Superior temporal gyrus (tissue), 1 donor: ENCODE data around the gene G6PD.
"Not testable (repeated sequence)": the region's sequence is repeated elsewhere in the genome, so short reads cannot be mapped to it uniquely, and the experiment has no call there.

ENCODE experiments used
- DNase-seq: peaks from one replicate; pipeline ENCODE4 v3.0.0-alpha.2; 2016; ENCODE audit errors: extremely low spot score

The G6PD gene

DNA sequence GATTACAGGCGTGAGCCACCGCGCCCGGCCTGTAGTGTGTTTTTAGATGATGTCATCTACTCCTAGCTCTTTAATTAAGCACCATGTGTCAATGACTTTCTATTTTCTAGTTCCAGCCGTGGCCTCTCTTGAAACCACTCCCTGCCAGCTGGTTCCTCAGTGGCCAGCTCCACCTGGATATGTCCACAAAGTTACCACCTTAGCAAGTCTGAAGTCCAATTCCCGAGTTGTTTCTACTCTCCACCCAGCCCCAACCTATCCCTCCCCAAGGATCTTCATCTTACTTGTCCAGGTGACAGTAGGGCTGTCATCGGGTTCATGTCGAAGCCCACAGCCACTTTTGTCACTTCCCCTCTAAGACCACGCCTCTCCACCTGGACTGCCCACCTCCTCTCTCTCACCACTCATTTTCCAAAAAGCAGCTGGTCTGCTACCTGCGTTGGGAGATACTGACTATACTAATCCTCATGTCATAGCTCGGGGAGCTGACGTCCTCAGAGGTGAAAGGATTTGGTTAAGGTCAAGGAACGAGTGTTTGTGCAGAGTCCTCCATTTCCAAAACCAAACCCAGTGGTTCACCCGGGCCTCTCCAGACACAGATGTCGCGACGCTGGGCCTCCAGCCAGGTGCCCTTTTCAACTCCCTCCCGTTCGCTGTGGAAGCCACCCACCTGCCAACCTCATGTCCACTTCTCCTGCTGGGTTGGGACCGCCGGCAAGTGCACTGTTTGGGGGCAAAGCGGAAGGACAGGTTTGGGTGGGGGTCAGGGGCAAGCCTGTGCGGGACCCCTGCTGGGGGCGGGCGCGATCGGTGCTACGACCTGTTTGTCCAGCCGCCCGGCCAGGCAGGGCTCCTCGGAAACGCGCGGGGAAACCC is 31.3 kb downstream of the G6PD start:
- DNase-seq = no peak

GRCh38 chrX:154513716-154514115 is 32.9 kb downstream of the G6PD start:
- DNase-seq = no peak

DNA sequence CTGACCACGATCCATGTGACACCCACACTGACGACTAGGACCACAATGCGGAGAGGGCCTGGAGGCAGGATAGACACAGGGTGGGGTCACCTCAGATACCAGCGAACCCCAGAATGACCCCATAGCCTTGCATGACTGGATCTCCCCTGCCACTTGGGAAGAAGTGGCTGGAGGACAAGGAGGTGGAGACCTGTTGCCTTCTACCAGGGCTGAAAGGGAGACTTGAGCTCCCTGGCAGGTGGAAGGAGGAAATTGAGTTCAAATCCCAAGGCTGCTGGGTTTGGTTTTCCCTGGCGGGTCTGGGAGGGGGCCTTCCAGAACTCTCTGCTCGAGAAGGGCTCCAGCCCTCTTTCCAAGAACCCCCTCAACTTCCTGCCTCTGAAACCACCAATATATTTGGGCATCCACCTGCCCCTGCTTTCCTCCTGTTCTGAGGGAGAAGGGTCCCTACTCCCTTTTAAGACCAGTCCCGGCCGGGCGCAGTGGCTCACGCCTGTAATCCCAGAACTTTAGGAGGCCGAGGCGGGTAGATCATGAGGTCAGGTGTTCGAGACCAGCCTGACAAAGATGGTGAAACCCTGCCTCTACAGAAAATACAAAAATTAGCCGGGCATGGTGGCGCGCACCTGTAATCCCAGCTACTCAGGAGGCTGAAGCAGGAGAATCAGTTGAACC is 33.6 kb downstream of the G6PD start:
- no peak for DNase-seq

DNA sequence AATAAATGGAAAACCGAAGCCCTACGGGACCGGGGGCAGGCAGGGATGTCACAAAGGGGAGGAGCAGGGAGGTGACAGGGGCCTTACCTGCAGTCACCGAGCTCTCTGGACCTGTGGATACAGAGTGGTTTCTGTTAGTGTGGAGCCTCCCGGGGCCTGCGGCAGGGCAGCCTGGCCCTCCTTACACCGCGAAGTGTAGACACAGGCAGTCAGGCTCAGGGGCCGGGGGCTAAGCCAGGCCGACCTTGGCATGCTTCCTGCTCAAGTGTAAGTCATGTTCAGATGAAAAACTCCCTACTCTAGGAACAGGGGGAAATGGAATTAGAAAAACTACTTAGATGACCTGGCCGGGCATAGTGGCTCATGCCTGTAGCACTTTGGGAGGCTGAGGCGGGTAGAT is 34.9 kb downstream of the G6PD start:
- DNase-seq = no peak

DNA sequence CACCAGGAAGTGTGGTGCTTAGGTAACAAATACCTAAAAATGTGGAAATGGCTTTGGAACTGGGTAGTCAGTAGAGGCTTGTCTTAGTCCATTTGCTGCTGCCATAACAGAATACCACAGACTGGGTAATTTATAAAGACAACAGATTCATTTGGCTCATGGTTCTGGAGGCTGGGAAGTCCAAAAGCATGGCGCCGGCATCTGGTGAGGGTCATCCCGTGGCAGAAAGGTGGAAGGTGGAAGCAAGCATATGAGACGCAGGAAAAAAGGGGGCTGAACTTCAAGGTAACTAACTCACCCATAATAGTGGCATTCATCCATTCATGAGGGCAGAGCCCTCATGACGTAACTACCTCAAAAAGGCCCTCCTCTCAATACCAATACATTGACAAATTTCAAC is 37.2 kb downstream of the G6PD start:
- DNase-seq = no peak

GRCh38 chrX:154508384-154508745 is 38.3 kb downstream of the G6PD start:
- DNase-seq = no peak

DNA sequence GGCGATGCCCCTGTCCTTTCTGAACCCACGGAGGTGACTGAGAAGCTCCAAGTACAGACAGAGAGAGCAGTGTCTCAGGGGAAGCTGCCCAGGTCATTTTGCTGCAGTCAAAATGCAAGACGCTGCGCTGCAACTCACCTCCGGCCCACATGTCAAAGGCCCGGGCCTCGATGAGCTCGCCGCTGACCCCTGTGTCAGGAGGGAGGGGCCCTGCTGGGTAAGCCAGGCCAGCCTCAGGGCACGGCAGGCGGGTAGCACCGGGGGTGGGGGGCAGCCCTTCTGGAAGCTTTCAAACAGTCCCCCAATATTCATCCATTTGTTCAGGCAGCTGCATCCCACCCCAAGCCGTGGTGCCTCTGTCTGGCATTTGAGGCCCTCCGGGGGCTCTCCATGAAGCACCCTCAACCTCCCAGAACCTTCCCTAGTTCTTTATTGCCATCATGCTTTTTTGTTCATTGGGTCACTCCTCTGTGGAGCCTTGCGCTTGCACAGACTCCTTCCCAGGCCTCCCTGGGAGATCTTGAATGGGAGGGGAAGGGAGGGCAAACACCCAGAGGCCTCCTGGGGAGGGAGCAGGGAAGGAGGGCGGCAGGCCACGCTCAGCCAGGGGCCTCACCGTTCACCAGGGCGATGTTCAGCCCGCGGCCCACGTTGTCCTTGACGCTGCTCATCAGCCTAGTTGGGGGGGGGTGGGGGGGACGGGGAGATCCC is 38.8 kb downstream of the G6PD start:
- no peak for DNase-seq

- DNase-seq = no peak
These were observed 39.9 kb downstream of the G6PD start for GRCh38 chrX:154506483-154507332.

DNA sequence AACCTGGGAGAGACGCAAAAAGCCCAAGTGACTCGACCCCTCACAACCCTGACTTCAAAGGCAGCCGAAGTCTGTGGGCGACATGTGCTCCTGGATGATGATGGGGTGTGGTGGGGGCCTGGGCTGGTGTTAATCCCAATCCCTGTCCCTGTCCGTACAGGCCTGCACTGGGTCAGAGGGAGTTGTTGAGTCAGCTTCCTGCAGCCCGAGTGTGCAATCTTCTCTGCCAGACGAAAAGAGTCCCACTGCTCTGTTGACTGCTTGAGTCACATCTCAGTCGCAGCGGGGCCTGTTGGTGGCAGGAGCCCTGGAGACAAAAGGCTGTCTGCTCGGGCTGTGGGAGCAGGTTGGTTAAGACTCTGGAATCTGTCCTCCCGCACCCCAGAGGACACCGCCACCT is 40.9 kb downstream of the G6PD start:
- DNase-seq = no peak

GRCh38 chrX:154502989-154503388 is 43.7 kb downstream of the G6PD start:
- no peak for DNase-seq

- DNase-seq = no peak
These were observed 44.5 kb downstream of the G6PD start for GRCh38 chrX:154502098-154502497.

DNA sequence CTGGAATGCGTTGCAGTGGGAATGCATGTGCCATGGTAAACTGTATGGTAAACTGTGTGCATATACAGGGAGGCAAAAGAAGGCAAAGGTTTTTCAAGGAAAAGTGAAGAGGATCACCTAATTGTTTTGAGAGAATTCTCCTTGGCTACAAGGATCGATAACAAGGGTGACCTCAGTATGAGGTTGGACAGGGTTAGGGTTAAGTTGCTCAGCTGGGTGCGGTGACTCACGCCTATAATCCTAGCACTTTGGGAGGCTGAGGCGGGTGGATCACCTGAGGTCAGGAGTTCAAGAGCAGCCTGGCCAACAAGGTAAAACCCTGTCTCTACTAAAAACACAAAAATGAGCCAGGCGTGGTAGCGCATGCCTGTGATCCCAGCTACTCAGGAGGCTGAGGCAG is 45.2 kb downstream of the G6PD start:
- DNase-seq = not testable (repeated sequence)

DNA sequence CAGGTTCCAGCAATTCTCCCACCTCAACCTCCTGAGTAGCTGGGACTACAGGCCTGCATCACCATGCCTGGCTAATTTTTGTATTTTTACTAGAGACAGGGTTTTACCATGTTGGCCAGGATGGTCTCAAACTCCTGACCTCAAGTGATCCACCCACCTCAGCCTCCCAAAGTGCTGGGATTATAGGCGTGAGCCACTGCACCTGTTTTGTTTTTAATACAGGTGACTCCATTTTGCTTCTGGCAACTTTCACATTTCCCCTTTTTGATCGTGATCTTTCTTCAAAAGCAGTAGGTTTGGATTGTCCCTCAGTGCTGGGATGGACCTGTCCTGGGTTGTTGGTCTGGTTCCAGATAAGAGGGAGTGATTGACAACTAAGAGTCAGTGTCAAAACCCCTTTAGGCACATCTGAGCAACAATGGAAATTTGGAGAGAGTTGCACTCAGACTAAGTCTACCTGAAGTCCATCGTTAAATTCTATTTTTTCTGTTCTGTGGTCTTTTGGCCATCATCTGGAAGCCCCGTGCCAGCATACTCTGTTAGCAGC is 50.0 kb downstream of the G6PD start:
- not testable (repeated sequence) for DNase-seq

DNA sequence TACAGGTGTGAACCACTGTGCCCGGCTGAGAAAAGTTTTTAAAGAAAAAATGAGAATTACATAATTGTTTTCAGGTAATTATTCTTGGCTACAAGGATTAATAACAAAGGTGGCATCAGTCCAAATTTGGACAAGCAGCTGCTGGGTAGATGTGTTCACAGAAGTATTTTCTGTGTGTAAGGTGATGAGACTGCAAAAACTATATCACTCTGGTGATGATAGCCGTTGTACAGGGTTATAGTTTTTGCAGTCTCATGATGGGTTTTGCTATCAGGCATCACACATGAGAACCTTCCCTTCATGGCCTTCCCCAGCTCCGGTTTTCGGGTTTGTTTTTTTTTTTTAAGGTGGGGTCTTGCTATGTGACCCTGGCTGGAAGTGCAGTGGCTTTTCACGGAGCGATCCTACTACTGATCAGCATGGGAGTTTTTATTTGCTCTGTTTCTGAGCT is 51.1 kb downstream of the G6PD start:
- no peak for DNase-seq

- no peak for DNase-seq
These were observed 51.9 kb downstream of the G6PD start for GRCh38 chrX:154494715-154495114.

GRCh38 chrX:154490414-154491083 is 56.1 kb downstream of the G6PD start, which contains the start of gene SLC10A3:
Gene SLC10A3 (minus strand): TSS chrX:154490629. CDS start chrX:154488940, 1,689 bp downstream.
- peak; percentile 89 for DNase-seq

- DNase-seq = no peak
These were observed 56.6 kb downstream of the G6PD start for GRCh38 chrX:154490021-154490413.

DNA sequence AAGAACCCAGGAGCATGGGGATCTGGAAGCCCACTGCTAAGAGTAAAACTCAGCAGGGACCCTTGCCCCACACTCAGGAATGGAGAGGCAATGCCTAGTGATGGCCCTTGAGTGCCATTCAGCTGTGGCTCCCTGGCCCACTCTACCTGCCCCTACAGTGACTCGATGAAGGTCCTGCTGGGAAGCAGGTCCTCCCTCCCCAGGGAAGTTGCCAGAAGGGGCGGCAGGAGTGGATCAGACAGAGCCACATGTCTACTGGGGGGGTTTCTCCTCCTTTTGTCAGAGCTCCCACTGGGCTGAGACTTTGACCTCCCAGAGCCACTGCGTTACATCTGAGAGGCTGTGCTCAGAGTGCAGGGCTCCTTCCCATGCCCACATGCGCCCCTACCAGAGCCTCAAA is 57.5 kb downstream of the G6PD start:
- no peak for DNase-seq

- DNase-seq = no peak
These were observed 58.1 kb downstream of the G6PD start for GRCh38 chrX:154488336-154489075.
